IMR-90 (cell line): ENCODE data around the gene SEL1L2.

Experiments used
- CTCF ChIP-seq: conservative IDR thresholded peaks from 2 replicates; pipeline ENCODE4 v1.5.1; 2012; ENCODE audit warnings: mild to moderate bottlenecking, low read depth, low read length, improper control_type of control experiment
- POLR2A ChIP-seq: IDR thresholded peaks from 2 replicates; pipeline ENCODE4 v1.6.1; 2012; ENCODE audit warnings: mild to moderate bottlenecking, low read depth, low read length

GRCh38 chr20:13858871-13859270 is 131.5 kb downstream of the SEL1L2 start:
- no peak for TF ChIP-seq CTCF
- no peak for TF ChIP-seq POLR2A
